Natural killer cell (primary cell): ENCODE measurements around the gene ZNRF4. TPM values are rescaled to one million over a fixed set of nuclear protein-coding genes. Genes with fewer than 3 reads are reported as not detected.

Experiments
- ATAC-seq, 3 donors: fragments of 150-1000 bp in 2 of 3; fragments of 200-7000 bp in 1 of 3; cut with Tn5 transposase; 1 replicate in 1 of 3; 2 replicates in 2 of 3; pipeline ENCODE4 v1.10.0; 2021; ENCODE audit warnings: mild to moderate bottlenecking in 2 of 3, moderate library complexity in 2 of 3
- DNase-seq, 2 donors: peaks; one replicate each; pipeline versions ENCODE4 v3.0.0 to v3.0.0-alpha.2; 2013 to 2021; ENCODE audit warnings: mixed read lengths in 1 of 2
- H3K27ac ChIP-seq: one replicate; pipeline ENCODE4 v1.5.1; 2013; ENCODE audit warnings: mild to moderate bottlenecking, low read length
- H3K27me3 ChIP-seq: one replicate; pipeline ENCODE4 v1.6.1; 2013; ENCODE audit warnings: low read length; ENCODE audit not compliant: control insufficient read depth, insufficient read depth
- H3K36me3 ChIP-seq: one replicate; pipeline ENCODE4 v1.6.1; 2013; ENCODE audit warnings: low read length; ENCODE audit not compliant: control insufficient read depth, insufficient read depth
- H3K4me1 ChIP-seq: one replicate; pipeline ENCODE4 v1.6.1; 2013; ENCODE audit warnings: low read length; ENCODE audit not compliant: control insufficient read depth, insufficient read depth
- H3K4me3 ChIP-seq: one replicate; pipeline ENCODE4 v1.5.1; 2013; ENCODE audit warnings: low read length
- H3K9me3 ChIP-seq: one replicate; pipeline ENCODE4 v1.6.1; 2013; ENCODE audit warnings: low read length; ENCODE audit not compliant: control insufficient read depth, insufficient read depth
- H3K27ac Mint-ChIP-seq, 2 donors: one replicate each; pipeline ENCODE4 v1.8.0; 2022; ENCODE audit warnings: mild to moderate bottlenecking in 2 of 2, mixed read lengths in 2 of 2, moderate library complexity in 1 of 2
- H3K27me3 Mint-ChIP-seq, 2 donors: one replicate each; pipeline ENCODE4 v1.8.0; 2022; ENCODE audit warnings: low read depth in 2 of 2, mixed read lengths in 2 of 2
- H3K36me3 Mint-ChIP-seq: one replicate; pipeline ENCODE4 v1.8.0; 2022; ENCODE audit warnings: mixed read lengths
- H3K4me1 Mint-ChIP-seq, 2 donors: one replicate each; pipeline ENCODE4 v1.8.0; 2022; ENCODE audit warnings: mixed read lengths in 2 of 2
- H3K4me3 Mint-ChIP-seq: one replicate; pipeline ENCODE4 v1.8.0; 2022; ENCODE audit warnings: mild to moderate bottlenecking, moderate library complexity, mixed read lengths
- H3K9me3 Mint-ChIP-seq, 2 donors: one replicate each; pipeline ENCODE4 v1.8.0; 2022; ENCODE audit warnings: mixed read lengths in 2 of 2
- WGBS: methylation state at CpG from one replicate; pipeline ENCODE4 v1.1.7; 2013; ENCODE audit warnings: missing lambda C conversion rate; ENCODE audit not compliant: insufficient coverage; 5-methylcytosine and 5-hydroxymethylcytosine counted together
- intact Hi-C: fragments of 100-400 bp; cut with micrococcal nuclease; formaldehyde crosslinking; loops from one replicate; pipeline ENCODE4 v1.14.2; 2022
- total RNA-seq, 4 donors: library from RNA; stranded (reverse); fragments of 120-200 nt in 1 of 4; gene quantifications; one replicate each; pipeline versions ENCODE4 v1.2.3 to v1.2.4, GENCODE V29; 2013 to 2022
- TF ChIP-seq, protein P1 (sequence below): fragments of 200-600 bp; IDR thresholded peaks from one replicate; pipeline ENCODE4 v1.8.0; 2022; ENCODE audit warnings: antibody characterized with exemption

The ZNRF4 gene
- total RNA-seq, 3 donors from 2014 or later (not counting 1 experiment from before 2014, with no cell fraction given), result not detected

DNA sequence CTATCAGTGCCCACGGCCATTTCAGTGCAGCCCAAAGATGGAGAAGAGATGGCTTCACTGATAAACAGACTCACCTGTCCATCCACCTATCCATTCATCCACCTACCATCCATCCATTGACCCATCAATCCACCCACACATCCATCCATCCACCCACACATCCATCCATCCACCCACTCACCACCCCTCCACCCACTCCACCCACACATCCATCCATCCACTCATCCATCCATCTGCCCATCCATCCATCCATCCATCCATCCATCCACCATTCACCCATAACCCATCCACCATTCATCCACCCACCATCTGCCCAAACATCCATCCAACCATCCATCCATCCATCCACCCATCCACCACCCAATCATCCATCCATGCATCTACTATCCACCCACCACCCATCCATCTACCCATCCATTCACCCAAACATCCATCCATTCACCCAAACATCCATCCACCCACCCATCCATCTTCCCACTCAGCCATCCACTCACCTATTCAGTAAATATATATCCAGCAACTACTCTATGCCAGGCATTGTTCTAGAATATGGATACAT is 31.6 kb upstream of the ZNRF4 start:
- no peak overlapping the region for H3K4me3 ChIP-seq
- H3K9me3 ChIP-seq, result no peaks in the 10 kb centered on the region
- Mint-ChIP-seq H3K4me1 (no peaks in the 10 kb centered on the region), H3K9me3 (no peaks in the 10 kb centered on the region), H3K27me3 (peaks cover 20 to 22% of the 10 kb centered on the region in 2 donors), H3K36me3 (no peaks in the 10 kb centered on the region), H3K4me3 (no peak overlapping the region), H3K27ac (no peak overlapping the region)
- WGBS, result 75% methylated on average over 1 of the region's 1 CpG
- DNase-seq (no peak), ATAC-seq (no peak)
- no peaks in the 10 kb centered on the region for H3K4me1 ChIP-seq
- TF ChIP-seq, protein P1, sequence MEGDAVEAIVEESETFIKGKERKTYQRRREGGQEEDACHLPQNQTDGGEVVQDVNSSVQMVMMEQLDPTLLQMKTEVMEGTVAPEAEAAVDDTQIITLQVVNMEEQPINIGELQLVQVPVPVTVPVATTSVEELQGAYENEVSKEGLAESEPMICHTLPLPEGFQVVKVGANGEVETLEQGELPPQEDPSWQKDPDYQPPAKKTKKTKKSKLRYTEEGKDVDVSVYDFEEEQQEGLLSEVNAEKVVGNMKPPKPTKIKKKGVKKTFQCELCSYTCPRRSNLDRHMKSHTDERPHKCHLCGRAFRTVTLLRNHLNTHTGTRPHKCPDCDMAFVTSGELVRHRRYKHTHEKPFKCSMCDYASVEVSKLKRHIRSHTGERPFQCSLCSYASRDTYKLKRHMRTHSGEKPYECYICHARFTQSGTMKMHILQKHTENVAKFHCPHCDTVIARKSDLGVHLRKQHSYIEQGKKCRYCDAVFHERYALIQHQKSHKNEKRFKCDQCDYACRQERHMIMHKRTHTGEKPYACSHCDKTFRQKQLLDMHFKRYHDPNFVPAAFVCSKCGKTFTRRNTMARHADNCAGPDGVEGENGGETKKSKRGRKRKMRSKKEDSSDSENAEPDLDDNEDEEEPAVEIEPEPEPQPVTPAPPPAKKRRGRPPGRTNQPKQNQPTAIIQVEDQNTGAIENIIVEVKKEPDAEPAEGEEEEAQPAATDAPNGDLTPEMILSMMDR, result no peak
- H3K36me3 ChIP-seq, result no peaks in the 10 kb centered on the region
- H3K27me3 ChIP-seq, result no peaks in the 10 kb centered on the region
- intact Hi-C loops, result no loop called here
- no peak overlapping the region for H3K27ac ChIP-seq

DNA sequence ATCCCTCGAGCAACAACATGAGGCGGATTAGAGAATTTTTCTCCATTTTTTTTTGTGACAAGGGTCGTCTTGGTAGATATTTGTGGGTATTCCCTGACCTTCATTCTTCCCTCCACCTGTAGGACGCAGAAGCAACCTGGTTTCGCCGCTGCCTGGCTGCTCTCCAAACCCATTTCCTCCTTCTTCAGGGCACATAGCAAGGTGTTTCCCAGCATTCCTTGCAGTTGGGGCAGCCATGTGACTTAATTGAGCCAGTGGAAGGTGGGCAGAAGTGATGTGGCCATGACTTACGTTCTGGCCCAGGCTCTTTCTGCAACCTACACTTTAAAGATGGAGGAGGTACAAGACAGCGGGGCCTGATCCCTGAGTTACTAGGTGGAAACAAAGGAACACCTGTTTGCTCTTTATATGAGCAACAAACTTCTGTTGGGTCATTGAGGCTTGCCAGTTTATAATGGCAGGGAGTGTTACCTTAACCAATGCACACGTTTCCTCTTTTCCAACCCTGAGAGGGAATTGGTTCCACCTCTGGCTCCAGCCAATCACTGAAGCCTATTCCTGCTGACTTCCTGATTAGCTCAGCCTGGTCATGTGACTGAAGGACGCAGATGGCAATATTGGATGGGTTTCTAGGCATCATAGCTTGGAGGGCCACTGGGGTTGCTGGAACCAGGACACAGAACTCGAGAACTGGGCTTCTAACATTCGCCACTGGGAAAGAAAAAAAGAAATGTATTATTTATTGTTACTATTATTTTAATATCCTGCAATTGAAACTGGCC is 30.8 kb upstream of the ZNRF4 start:
- Mint-ChIP-seq H3K27ac (no peak overlapping the region), H3K4me3 (no peak overlapping the region), H3K9me3 (no peaks in the 10 kb centered on the region), H3K4me1 (no peaks in the 10 kb centered on the region), H3K27me3 (peaks cover 17 to 22% of the 10 kb centered on the region in 2 donors), H3K36me3 (no peaks in the 10 kb centered on the region)
- H3K4me3 ChIP-seq, result no peak overlapping the region
- H3K36me3 ChIP-seq, result no peaks in the 10 kb centered on the region
- 81% methylated on average over 7 of the region's 12 CpGs for WGBS
- DNase-seq, result no peak
- no peaks in the 10 kb centered on the region for H3K9me3 ChIP-seq
- no peak overlapping the region for H3K27ac ChIP-seq
- intact Hi-C loops, result no loop called here
- ATAC-seq, result no peak
- H3K4me1 ChIP-seq, result no peaks in the 10 kb centered on the region
- H3K27me3 ChIP-seq, result no peaks in the 10 kb centered on the region
- TF ChIP-seq, protein P1, result no peak

DNA sequence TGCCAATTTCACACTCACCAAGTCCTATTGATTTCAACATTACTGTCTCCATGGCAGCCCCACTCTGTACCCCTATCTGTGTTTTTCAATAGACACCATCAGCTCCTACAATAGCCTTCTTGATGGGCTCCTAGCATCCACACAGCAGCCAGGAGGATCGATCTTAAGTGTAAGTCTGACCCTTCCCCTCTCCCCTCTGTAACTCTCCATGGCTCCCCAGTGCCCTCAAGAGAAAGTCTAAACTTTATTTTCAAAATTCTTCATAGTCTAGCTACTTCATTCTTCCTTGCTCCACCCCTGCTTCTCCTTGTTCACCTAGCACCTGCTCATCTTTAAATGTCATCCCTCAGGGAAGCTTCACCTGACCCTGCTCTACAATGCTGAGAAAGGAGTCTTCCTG is 30.0 kb upstream of the ZNRF4 start:
- Mint-ChIP-seq H3K4me1 (no peaks in the 10 kb centered on the region), H3K27me3 (peaks cover 17 to 22% of the 10 kb centered on the region in 2 donors), H3K36me3 (no peaks in the 10 kb centered on the region), H3K4me3 (no peak overlapping the region), H3K9me3 (no peaks in the 10 kb centered on the region), H3K27ac (no peak overlapping the region)
- H3K36me3 ChIP-seq, result no peaks in the 10 kb centered on the region
- intact Hi-C loops, result loop anchor here (1.0 kb wide), 1 partner anchor 17 kb away; no protein-coding TSS in a partner anchor
- H3K27me3 ChIP-seq, result no peaks in the 10 kb centered on the region
- H3K9me3 ChIP-seq, result no peaks in the 10 kb centered on the region
- WGBS, result 77% methylated on average over 1 of the region's 1 CpG
- DNase-seq (no peak), ATAC-seq (no peak)
- TF ChIP-seq, protein P1, result no peak
- H3K4me3 ChIP-seq, result no peak overlapping the region
- no peaks in the 10 kb centered on the region for H3K4me1 ChIP-seq
- H3K27ac ChIP-seq, result no peak overlapping the region
